Measurements from ENCODE around the gene HDAC2. TPM values are rescaled to one million over a fixed set of nuclear protein-coding genes. Genes with fewer than 3 reads are reported as not detected.

The HDAC2 gene
- total RNA-seq, 1 donor from 2014 or later: 235 TPM

Other genes starting within 250 kb of the HDAC2 start
- 269 TPM for gene MARCKS, start 113.8 kb downstream of the HDAC2 start, total RNA-seq

All from temporal lobe (tissue), 1 donor.